Loucy (cell line): ENCODE measurements around the gene DGKI.

Source experiments
- H2AFZ ChIP-seq: fragments of 200-600 bp; sonication (generic); 2 replicates; pipeline ENCODE4 v1.6.0; 2016; ENCODE audit warnings: antibody characterized with exemption, mild to moderate bottlenecking, low read length, moderate library complexity
- H3F3A ChIP-seq: fragments of 200-600 bp; 2 replicates; pipeline ENCODE4 v1.6.0; 2016; ENCODE audit warnings: antibody characterized with exemption, low read depth, mild to moderate bottlenecking
- H3K27me3 ChIP-seq: fragments of 200-600 bp; sonication (generic); 2 replicates; pipeline ENCODE4 v1.6.1; 2014; ENCODE audit warnings: low read length, mild to moderate bottlenecking; ENCODE audit not compliant: insufficient read depth, poor library complexity, severe bottlenecking
- H3K36me3 ChIP-seq: fragments of 200-600 bp; sonication (generic); 2 replicates; pipeline ENCODE4 v1.6.1; 2016; ENCODE audit warnings: low read length; ENCODE audit not compliant: insufficient read depth
- H3K4me1 ChIP-seq: fragments of 200-600 bp; sonication (generic); 2 replicates; pipeline ENCODE4 v1.5.1; 2014; ENCODE audit warnings: low read length, mild to moderate bottlenecking; ENCODE audit not compliant: insufficient read depth, poor library complexity, severe bottlenecking
- H3K4me2 ChIP-seq: fragments of 200-600 bp; sonication (generic); 2 replicates; pipeline ENCODE4 v1.6.0; 2014; ENCODE audit warnings: antibody characterized with exemption, low read length, low read depth, mild to moderate bottlenecking; ENCODE audit not compliant: poor library complexity, severe bottlenecking
- H3K4me3 ChIP-seq: fragments of 200-600 bp; sonication (generic); 2 replicates; pipeline ENCODE4 v1.5.1; 2014; ENCODE audit warnings: low read length, mild to moderate bottlenecking, mixed read lengths; ENCODE audit not compliant: poor library complexity, severe bottlenecking
- H3K79me2 ChIP-seq: fragments of 200-600 bp; sonication (generic); 2 replicates; pipeline ENCODE4 v1.6.1; 2014; ENCODE audit warnings: low read length; ENCODE audit not compliant: insufficient read depth
- H3K9ac ChIP-seq: fragments of 200-600 bp; sonication (generic); 2 replicates; pipeline ENCODE4 v1.6.0; 2014; ENCODE audit warnings: mild to moderate bottlenecking, low read depth, low read length, moderate library complexity; ENCODE audit not compliant: poor library complexity, severe bottlenecking
- H3K9me2 ChIP-seq: fragments of 200-600 bp; sonication (generic); replicated peaks from 2 replicates; pipeline ENCODE4 v1.6.1; 2016; ENCODE audit warnings: low read depth, low read length, mixed read lengths
- H3K9me3 ChIP-seq: fragments of 200-600 bp; sonication (generic); 2 replicates; pipeline ENCODE4 v1.6.1; 2014; ENCODE audit warnings: mild to moderate bottlenecking, antibody characterized with exemption, low read length, low read depth; ENCODE audit not compliant: insufficient read depth
- H4K20me1 ChIP-seq: fragments of 200-600 bp; sonication (generic); 2 replicates; pipeline ENCODE4 v1.6.0; 2014; ENCODE audit warnings: antibody characterized with exemption, low read length, mild to moderate bottlenecking; ENCODE audit not compliant: insufficient read depth, poor library complexity, severe bottlenecking
- EZH2phosphoT487 ChIP-seq: fragments of 200-600 bp; IDR thresholded peaks from 2 replicates; pipeline ENCODE4 v1.6.1; 2018; ENCODE audit warnings: antibody characterized with exemption, mild to moderate bottlenecking, moderate library complexity, borderline replicate concordance
- TF ChIP-seq, protein P1 (sequence below): fragments of 200-600 bp; sonication (generic); conservative IDR thresholded peaks from 2 replicates; pipeline ENCODE4 v1.5.1; 2014; ENCODE audit warnings: mild to moderate bottlenecking, antibody characterized with exemption, low read length

Gene DGKI

DNA sequence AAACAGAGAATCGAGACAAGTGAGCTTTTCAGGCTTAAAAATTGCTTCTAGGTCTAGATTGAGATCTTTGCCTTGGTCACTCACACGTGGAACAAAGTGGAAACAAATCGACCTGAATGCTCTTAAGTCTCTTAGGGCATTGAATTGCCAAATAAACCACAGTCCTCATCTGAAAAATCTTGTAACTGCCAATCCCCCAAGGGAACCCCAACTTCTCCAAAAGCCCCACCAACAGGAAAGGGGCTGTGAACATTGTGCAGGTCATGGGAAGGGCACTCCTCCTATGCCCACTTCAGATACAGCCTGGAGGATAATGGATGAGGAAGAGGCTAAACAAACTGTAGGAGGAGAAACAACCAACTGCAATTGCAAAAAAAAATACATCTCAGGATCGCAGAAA lies 91.3 kb downstream of the DGKI start:
- no peaks in the 10 kb centered on the region for H3K9me2 ChIP-seq
- no peak overlapping the region for H3K9ac ChIP-seq
- H2AFZ ChIP-seq, result no peak overlapping the region
- H3K36me3 ChIP-seq, result no peaks in the 10 kb centered on the region
- no peak overlapping the region for H3K4me3 ChIP-seq
- H3K4me2 ChIP-seq, result no peak overlapping the region
- TF ChIP-seq, protein P1, sequence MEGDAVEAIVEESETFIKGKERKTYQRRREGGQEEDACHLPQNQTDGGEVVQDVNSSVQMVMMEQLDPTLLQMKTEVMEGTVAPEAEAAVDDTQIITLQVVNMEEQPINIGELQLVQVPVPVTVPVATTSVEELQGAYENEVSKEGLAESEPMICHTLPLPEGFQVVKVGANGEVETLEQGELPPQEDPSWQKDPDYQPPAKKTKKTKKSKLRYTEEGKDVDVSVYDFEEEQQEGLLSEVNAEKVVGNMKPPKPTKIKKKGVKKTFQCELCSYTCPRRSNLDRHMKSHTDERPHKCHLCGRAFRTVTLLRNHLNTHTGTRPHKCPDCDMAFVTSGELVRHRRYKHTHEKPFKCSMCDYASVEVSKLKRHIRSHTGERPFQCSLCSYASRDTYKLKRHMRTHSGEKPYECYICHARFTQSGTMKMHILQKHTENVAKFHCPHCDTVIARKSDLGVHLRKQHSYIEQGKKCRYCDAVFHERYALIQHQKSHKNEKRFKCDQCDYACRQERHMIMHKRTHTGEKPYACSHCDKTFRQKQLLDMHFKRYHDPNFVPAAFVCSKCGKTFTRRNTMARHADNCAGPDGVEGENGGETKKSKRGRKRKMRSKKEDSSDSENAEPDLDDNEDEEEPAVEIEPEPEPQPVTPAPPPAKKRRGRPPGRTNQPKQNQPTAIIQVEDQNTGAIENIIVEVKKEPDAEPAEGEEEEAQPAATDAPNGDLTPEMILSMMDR, result no peak
- no peak for TF ChIP-seq EZH2phosphoT487
- no peaks in the 10 kb centered on the region for H3K4me1 ChIP-seq
- H3K9me3 ChIP-seq, result no peaks in the 10 kb centered on the region
- no peaks in the 10 kb centered on the region for H3F3A ChIP-seq
- no peaks in the 10 kb centered on the region for H4K20me1 ChIP-seq
- H3K27me3 ChIP-seq, result no peaks in the 10 kb centered on the region
- no peaks in the 10 kb centered on the region for H3K79me2 ChIP-seq

DNA sequence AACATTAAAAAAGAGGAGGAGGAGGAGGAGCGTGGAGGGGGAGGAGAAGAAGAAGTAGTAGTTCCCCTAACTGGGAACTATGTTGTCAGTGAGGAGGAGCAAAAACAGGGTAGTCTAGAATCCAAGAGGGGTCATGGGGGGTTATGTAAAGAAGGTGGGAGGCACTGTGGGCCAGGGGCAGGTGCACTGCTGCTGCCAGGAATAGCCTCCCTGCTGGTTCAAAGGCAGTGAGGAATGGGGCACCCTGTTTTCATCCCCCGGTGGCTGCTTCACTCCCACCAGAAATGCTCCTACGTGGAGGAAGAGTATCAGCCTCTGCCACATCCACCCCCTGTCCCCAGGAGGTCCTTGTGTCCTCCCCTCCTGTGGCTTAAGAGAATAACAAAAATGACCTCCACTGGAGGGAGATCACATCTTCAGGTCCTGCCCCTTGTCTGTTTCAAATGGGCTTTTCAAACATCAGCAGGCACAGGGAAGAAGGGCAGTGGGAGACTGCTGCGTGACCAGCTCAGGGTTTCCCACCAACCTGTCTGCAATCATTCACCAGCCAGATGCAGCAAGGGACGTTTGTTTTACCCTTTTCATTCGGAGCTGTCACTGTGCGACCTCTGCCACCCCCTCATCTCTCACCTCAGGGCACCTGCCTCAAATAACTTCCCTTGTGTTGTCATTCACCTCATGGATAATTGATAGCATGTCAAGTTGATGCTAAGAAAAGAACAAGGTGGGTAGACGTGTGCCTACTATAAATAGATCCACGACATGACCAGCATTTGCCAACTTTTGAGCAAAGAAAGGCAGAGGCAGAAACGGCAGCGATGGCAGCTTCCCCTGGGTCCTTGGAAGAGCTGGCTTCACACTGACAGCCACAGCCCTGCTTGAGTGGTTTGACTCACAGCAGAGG lies 92.6 kb downstream of the DGKI start:
- Histone ChIP-seq H3K4me3 (no peak overlapping the region), H2AFZ (no peak overlapping the region)

DNA sequence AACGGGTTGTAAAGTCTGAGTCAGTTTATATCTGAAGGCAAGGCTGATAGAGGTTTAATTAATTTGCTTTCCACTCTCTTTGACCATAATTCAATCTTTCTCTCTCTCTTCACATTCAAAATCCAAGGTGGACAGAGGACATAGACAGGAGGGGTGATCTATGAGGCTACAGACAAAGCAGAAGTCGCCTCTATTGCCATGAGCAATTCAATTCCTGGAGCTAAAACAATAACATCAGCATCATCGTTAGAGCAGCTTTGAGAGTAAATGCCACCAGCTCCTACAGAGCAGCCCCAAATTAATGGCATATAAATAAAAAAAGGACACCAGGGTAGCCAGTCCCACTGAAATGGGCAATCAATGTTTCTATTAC lies 93.2 kb downstream of the DGKI start:
- Histone ChIP-seq H2AFZ (no peak overlapping the region), H3K9me2 (no peaks in the 10 kb centered on the region), H3K36me3 (no peaks in the 10 kb centered on the region), H3K4me3 (no peak overlapping the region), H3K27me3 (no peaks in the 10 kb centered on the region), H4K20me1 (no peaks in the 10 kb centered on the region), H3K4me2 (no peak overlapping the region), H3K9ac (no peak overlapping the region), H3K79me2 (no peaks in the 10 kb centered on the region), H3K4me1 (no peaks in the 10 kb centered on the region), H3F3A (no peaks in the 10 kb centered on the region), H3K9me3 (no peaks in the 10 kb centered on the region)
- TF ChIP-seq, protein P1, result no peak
- no peak for TF ChIP-seq EZH2phosphoT487

More for the DNA sequence above, 92.6 kb downstream of the DGKI start:
- H3F3A ChIP-seq, result no peaks in the 10 kb centered on the region
- H3K9ac ChIP-seq, result no peak overlapping the region
- no peaks in the 10 kb centered on the region for H4K20me1 ChIP-seq
- H3K4me1 ChIP-seq, result no peaks in the 10 kb centered on the region
- H3K4me2 ChIP-seq, result no peak overlapping the region
- TF ChIP-seq, protein P1, result no peak
- TF ChIP-seq EZH2phosphoT487, result no peak
- H3K9me3 ChIP-seq, result no peaks in the 10 kb centered on the region
- no peaks in the 10 kb centered on the region for H3K27me3 ChIP-seq
- H3K79me2 ChIP-seq, result no peaks in the 10 kb centered on the region
- H3K9me2 ChIP-seq, result no peaks in the 10 kb centered on the region
- no peaks in the 10 kb centered on the region for H3K36me3 ChIP-seq
